ENCODE data around the gene CALCOCO1. TPM values are rescaled to one million over a fixed set of nuclear protein-coding genes. Genes with fewer than 3 reads are reported as not detected.

CALCOCO1 gene
- total and polyA plus RNA-seq, 2 experiments from 2014 or later, result 71.3 to 74.4 TPM

DNA sequence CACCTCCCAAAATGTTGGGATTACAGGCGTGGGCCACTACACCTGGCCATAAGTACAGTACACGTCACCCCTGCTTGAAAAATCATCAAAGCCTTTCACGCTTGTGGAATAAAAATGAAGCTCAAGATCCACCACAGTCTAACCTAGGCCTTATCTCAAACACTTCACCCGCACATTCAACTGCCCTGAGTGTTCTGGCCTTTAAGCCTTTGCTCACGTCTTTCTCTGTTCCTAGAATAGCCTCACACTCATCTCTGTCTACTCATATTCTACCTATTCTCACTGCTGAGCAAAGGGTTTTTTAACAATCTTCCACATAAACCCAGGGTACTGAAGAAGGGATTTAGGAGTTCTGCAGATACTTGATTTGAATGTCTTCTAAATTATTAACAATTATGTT is 9.9 kb downstream of the CALCOCO1 start:
- DNase-seq (ENCODE audit: low spot score), result no peak
- Histone ChIP-seq H3K36me3 (replicated peaks; ENCODE audit: insufficient read depth, low read depth) (no peaks in the 10 kb centered on the region), H3K4me2 (no peak overlapping the region), H3K4me1 (ENCODE audit: insufficient read depth) (no peaks in the 10 kb centered on the region), H3K79me2 (no peaks in the 10 kb centered on the region), H3K27ac (no peak overlapping the region), H3K9me2 (replicated peaks; ENCODE audit: insufficient read depth) (no peaks in the 10 kb centered on the region), H4K20me1 (ENCODE audit: insufficient read depth, poor library complexity, severe bottlenecking) (no peaks in the 10 kb centered on the region), H3K27me3 (no peaks in the 10 kb centered on the region), H2AFZ (no peak overlapping the region), H3K9me3 (ENCODE audit: low read depth) (no peaks in the 10 kb centered on the region), H3K4me3 (no peak overlapping the region)
- WGBS (ENCODE audit: low lambda C conversion rate, missing lambda C conversion rate), result 92% methylated on average over 5 of the region's 5 CpGs
- TF ChIP-seq EZH2 (IDR thresholded peaks at IDR 0.05; ENCODE audit: borderline replicate concordance) (no peak), EZH2phosphoT487 (IDR thresholded peaks at IDR 0.05; ENCODE audit: low read depth, severe bottlenecking, unreplicated experiment) (no peak)
- TF ChIP-seq, protein P1, sequence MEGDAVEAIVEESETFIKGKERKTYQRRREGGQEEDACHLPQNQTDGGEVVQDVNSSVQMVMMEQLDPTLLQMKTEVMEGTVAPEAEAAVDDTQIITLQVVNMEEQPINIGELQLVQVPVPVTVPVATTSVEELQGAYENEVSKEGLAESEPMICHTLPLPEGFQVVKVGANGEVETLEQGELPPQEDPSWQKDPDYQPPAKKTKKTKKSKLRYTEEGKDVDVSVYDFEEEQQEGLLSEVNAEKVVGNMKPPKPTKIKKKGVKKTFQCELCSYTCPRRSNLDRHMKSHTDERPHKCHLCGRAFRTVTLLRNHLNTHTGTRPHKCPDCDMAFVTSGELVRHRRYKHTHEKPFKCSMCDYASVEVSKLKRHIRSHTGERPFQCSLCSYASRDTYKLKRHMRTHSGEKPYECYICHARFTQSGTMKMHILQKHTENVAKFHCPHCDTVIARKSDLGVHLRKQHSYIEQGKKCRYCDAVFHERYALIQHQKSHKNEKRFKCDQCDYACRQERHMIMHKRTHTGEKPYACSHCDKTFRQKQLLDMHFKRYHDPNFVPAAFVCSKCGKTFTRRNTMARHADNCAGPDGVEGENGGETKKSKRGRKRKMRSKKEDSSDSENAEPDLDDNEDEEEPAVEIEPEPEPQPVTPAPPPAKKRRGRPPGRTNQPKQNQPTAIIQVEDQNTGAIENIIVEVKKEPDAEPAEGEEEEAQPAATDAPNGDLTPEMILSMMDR (IDR thresholded peaks at IDR 0.05; ENCODE audit: poor library complexity), result no peak

DNA sequence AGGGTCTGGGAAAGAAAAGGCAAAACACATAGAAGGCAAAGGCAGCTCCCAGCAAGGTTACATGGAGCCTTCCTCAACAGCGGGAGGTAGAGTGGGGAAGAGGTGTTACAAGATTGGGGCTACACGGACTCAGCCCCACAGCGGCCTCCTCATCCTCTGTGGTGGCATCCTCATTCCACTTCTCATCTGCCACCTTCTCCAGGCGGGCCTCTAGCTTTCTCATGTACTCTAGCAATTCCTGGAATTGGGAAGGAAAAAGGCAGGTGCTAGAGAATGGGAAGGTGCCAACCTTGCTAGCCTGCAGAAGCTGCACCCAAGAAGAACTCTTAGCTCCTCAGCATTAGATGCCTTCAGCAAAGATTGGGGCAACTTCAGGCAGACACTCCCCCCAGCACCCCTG is 13.2 kb downstream of the CALCOCO1 start:
- no peak for DNase-seq (ENCODE audit: low spot score)
- TF ChIP-seq EZH2 (IDR thresholded peaks at IDR 0.05; ENCODE audit: borderline replicate concordance) (no peak), EZH2phosphoT487 (IDR thresholded peaks at IDR 0.05; ENCODE audit: low read depth, severe bottlenecking, unreplicated experiment) (no peak)
- TF ChIP-seq, protein P1 (IDR thresholded peaks at IDR 0.05; ENCODE audit: poor library complexity), result no peak
- Histone ChIP-seq H4K20me1 (ENCODE audit: insufficient read depth, poor library complexity, severe bottlenecking) (no peaks in the 10 kb centered on the region), H3K27ac (no peak overlapping the region), H3K9me2 (replicated peaks; ENCODE audit: insufficient read depth) (no peaks in the 10 kb centered on the region), H3K4me1 (ENCODE audit: insufficient read depth) (no peaks in the 10 kb centered on the region), H3K36me3 (replicated peaks; ENCODE audit: insufficient read depth, low read depth) (no peaks in the 10 kb centered on the region), H2AFZ (no peak overlapping the region), H3K4me3 (no peak overlapping the region), H3K9me3 (ENCODE audit: low read depth) (no peaks in the 10 kb centered on the region), H3K79me2 (no peaks in the 10 kb centered on the region), H3K27me3 (no peaks in the 10 kb centered on the region), H3K4me2 (no peak overlapping the region)
- WGBS (ENCODE audit: low lambda C conversion rate, missing lambda C conversion rate), result 97% methylated on average over 4 of the region's 4 CpGs

DNA sequence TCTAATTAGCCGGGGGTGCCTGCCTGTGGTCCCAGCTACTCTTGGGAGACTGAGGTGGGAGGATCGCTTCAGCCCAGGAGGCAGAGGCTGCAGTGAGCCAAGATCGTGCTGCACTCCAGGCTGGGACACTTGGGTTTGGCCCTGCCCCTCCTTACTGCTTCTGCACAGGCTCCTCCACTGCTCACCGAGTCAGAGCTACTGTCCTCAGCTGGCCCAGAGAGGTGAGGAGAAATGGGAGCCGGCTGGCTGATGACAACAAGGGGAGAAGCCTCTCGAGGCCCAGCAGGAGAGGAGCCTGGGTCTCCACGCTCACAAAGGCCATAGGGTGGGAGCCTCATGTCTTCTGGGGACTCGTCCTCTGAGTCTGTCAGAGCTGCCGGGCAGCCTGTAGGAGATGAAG is 13.7 kb downstream of the CALCOCO1 start:
- no peak for DNase-seq (ENCODE audit: low spot score)
- Histone ChIP-seq H3K4me1 (ENCODE audit: insufficient read depth) (no peaks in the 10 kb centered on the region), H3K4me2 (no peak overlapping the region), H3K4me3 (no peak overlapping the region), H3K79me2 (no peaks in the 10 kb centered on the region), H4K20me1 (ENCODE audit: insufficient read depth, poor library complexity, severe bottlenecking) (no peaks in the 10 kb centered on the region), H2AFZ (no peak overlapping the region), H3K36me3 (replicated peaks; ENCODE audit: insufficient read depth, low read depth) (no peaks in the 10 kb centered on the region), H3K27me3 (no peaks in the 10 kb centered on the region), H3K9me3 (ENCODE audit: low read depth) (no peaks in the 10 kb centered on the region), H3K27ac (no peak overlapping the region), H3K9me2 (replicated peaks; ENCODE audit: insufficient read depth) (no peaks in the 10 kb centered on the region)
- TF ChIP-seq EZH2 (IDR thresholded peaks at IDR 0.05; ENCODE audit: borderline replicate concordance), result no peak
- no peak for TF ChIP-seq EZH2phosphoT487 (IDR thresholded peaks at IDR 0.05; ENCODE audit: low read depth, severe bottlenecking, unreplicated experiment)
- TF ChIP-seq, protein P1 (IDR thresholded peaks at IDR 0.05; ENCODE audit: poor library complexity), result no peak
- 94% methylated on average over 9 of the region's 9 CpGs for WGBS (ENCODE audit: low lambda C conversion rate, missing lambda C conversion rate)

Data from hepatocyte (in vitro differentiated cells).